Activated CD4-positive, alpha-beta T cell treated with anti-CD3 and anti-CD28 coated beads, Interleukin-10, Interleukin-2, amounts not matched to agents 100 ng/mL and 50 ng/mL, durations not matched to agents 16 hours and 8 hours (primary cell): ENCODE measurements around the gene TTF1.
A peak's percentile ranks its signal among the peaks of the same experiment; 100 is the strongest.

Experiments
- DNase-seq: peaks from one replicate; pipeline ENCODE4 v3.0.0-alpha.2; 2020

TTF1 gene, protein sequence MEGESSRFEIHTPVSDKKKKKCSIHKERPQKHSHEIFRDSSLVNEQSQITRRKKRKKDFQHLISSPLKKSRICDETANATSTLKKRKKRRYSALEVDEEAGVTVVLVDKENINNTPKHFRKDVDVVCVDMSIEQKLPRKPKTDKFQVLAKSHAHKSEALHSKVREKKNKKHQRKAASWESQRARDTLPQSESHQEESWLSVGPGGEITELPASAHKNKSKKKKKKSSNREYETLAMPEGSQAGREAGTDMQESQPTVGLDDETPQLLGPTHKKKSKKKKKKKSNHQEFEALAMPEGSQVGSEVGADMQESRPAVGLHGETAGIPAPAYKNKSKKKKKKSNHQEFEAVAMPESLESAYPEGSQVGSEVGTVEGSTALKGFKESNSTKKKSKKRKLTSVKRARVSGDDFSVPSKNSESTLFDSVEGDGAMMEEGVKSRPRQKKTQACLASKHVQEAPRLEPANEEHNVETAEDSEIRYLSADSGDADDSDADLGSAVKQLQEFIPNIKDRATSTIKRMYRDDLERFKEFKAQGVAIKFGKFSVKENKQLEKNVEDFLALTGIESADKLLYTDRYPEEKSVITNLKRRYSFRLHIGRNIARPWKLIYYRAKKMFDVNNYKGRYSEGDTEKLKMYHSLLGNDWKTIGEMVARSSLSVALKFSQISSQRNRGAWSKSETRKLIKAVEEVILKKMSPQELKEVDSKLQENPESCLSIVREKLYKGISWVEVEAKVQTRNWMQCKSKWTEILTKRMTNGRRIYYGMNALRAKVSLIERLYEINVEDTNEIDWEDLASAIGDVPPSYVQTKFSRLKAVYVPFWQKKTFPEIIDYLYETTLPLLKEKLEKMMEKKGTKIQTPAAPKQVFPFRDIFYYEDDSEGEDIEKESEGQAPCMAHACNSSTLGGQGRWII

DNA sequence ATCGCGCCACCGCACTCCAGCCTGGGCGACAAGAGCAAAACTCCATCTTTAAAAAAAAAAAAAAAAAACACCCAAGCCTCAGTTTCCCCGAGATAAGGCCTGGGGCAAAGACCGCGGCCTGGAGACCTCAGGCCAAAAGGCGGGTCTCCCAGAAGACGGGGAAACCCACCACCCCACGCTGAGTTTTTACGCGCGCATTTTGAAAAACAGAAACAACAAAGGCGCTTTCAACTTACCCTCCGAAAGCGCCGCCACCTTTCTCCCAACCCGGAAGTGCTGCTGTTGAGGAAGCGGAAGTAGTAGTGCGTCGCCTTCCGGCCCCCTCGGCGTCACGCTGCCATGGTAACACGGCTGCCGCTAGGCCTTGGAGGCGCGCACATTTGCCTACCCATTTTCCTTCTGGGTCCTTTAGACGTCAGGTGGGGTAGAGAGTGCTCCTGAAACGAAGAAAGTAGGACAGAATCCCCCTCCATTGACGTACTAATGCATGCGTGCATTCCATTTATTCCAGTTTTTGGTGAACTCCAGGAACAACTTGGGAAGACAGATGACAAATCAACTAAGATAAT lies at the start of gene TTF1:
Gene TTF1, minus strand, starts transcription at position 287 of the 569 bp plus-strand sequence. CDS start 4,019 bp downstream, outside the sequence.
- DNase-seq = peak; percentile 96

DNA sequence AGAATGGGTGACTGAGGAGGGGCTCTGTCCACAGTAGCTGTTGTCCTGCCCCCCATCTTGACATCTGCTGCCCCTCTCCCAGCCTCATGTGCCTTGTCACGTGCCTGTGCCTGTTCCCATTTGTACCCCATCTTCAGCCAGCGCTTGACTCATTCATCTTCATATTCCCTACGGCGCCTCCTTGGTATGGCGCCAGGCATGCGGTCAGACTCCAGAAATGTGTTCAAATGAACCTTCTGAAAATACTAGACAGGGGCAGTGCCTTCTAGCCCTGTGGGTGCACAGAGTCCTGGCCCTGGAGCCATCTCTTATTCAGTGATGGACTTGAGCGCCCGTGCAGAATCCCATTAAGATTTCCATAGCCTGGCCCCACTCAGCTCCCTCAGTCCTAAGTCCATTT lies 49.6 kb upstream of the TTF1 start:
- DNase-seq = no peak

DNA sequence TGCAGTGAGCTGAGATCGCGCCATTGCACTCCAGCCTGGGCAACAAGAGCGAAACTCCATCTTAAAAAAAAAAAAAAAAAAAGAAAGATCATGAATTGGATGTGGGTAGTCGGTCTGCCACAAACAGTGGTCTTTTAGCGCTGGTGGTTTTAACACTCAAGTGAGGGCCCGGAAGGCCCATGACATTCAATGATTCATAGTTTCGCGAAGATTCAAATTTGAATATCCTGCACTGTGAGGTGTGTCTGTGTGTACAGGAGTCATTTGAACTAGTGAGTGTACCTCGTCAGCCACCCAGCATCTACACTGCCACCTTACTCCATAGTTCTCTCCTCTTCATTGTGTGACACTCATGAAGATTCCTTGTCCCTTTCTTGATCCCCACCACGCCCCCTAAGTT lies 44.6 kb upstream of the TTF1 start:
- peak; percentile 68 for DNase-seq

DNA sequence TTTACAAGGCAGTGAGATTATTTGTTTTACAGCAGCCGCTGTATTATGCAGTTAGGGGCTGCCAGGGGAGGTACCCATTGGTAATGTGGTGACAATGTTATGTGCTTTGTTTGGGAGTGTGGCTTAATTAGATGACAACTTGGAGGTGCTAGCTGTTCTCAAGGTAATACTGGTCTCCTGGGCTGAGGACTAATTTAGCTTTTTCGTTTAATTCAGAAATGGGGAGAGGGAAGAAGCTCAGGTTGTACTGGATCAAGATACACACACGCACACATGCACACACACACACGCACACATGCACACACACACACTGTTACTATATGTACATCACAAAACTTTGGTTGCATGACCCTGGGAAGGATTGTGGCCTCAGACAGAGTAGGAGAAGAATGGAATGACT lies 41.3 kb upstream of the TTF1 start:
- DNase-seq = no peak

DNA sequence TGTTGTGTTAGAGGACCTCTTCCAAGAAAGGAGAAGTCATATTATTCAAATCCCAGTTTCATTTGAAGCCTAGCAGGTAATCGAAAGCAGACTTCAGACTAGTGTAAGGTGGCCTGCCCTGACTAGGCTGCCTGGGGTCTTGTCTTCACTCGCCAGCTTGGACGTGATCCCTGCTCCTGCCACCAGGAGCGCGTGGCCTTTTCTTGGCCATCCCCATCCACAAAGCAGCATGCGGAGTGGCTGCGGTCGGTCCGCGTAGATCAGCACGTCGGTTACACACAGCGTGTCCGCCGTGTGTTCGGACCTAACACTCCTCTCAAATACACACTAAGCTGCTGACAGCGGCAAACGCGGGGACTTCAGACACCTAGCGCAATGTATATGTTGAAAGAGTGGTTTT lies 40.7 kb upstream of the TTF1 start:
- DNase-seq = no peak

DNA sequence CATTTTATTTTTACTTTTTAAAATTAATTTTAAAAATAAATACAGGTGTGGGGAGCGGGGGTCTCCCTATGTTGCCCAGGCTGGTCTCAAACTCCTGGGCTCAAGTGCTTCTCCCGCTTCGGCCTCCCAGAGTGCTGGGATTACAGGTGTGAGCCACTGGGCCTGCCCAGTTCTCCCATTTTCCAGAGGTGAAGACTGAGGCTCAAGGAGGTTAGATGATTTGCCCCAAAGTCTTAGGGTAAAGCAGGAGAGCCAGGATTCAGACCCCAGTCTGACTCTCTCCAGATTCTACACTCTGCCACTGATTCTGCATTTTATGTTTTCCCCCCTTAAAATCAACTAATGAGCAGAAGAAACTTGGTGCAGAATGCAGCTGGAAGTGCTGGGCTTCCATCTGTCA lies 40.2 kb upstream of the TTF1 start:
- no peak for DNase-seq

DNA sequence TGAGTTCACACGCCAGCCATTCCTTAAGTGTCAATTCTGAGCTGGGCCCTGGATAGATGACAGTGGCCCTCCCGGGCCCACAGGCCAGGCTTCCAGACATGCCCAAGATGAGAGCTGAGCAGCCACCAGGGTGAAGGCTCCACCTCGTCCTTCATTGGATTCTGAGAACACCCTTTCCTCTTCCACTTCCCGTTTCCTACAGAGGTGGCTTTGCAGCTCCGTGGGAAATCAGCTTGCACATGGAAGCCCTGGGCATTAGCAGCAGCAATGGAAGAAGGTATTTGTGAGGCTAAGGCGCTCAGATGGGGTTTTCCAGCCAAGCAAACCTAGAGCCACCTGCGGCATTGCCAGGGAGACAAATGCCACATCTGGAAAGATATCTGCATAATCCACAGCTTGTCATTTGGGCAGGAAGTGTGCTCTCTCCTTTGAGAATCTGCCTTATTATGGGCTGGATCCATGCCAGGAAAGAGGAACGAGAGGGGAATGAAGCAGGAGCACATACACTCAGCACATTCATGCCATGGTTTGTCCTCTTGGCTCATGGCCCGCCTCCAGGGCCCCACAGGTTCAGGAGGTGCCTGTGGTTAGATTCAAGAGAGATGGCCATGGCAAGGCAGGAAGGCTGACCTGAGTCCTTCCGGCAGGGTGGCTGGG lies 37.4 kb upstream of the TTF1 start:
- no peak for DNase-seq

DNA sequence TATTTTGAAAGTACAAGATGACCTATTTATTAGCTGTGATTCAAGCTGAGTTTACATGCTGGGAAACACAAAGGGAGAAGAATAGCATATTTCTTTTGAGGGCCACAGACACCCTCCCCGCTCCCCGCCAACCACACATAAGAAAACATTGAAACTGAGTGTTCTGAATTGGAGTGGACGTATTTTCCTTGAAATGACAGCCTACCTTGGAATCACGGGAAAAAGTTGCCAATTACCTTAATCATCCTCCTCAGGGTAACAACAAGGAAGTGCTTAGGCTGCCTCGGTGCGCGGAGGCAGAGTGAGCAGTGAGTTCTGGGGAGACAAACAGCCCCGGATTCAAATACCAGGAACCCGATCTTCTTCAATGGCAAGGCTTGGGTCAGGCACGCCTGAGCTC lies 34.8 kb upstream of the TTF1 start:
- no peak for DNase-seq

DNA sequence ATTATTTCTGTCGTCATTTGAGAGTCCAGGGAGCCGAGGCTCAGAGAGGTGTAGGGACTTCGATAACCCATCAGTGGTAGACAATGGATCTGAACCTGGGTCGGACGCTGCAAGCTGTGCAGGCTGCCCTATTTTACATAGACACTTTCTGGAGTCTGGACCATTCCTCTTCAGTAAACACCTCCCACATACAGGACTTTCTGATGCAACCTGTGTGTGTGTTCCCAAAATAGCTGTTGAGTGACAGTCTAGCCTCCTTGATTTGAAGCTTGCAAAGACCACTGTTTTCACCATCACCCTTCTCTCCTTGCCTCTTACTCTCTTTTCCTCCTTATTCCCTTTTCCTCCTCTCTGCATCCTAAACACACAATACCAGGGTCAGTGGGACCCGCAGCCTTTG lies 34.1 kb upstream of the TTF1 start:
- DNase-seq = no peak

DNA sequence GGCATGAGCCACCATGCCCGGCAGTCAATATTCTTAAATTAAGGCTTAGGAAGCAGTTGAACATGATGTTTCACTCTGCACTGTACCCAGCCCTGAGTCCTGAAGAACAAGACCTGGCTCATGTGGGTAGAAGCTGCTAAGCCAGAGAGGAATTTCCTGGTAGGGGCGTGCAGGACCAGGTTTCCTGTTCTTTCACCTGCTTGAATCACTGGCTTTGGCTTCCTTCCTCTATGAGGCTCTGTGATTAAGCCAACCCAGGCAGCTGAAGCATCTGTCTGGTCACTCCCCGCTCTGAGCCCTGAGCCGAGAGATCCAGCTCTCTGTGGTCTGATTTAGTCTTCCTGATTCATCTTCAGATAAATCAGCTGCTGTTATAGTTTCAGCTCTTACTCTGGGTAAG lies 32.5 kb upstream of the TTF1 start:
- DNase-seq = no peak

DNA sequence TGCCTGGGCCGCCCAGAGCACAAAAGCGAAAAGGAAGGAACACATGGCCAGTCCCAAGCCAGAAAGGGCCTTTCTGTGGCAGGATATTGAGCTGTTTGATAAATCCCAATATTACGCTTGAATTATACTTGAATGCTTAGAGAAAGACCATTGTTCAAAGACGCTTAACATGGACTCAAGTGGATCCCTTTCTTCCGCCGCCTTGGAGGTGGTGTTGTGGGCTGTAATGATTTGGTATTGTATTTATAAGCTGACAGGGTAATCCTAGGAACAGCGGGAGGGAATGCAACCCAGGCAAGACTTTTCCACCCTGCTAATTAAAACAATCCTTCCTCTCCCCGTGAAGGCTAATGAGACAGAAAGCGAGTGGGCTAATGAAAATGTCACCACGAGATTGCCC lies 28.2 kb upstream of the TTF1 start:
- no peak for DNase-seq

DNA sequence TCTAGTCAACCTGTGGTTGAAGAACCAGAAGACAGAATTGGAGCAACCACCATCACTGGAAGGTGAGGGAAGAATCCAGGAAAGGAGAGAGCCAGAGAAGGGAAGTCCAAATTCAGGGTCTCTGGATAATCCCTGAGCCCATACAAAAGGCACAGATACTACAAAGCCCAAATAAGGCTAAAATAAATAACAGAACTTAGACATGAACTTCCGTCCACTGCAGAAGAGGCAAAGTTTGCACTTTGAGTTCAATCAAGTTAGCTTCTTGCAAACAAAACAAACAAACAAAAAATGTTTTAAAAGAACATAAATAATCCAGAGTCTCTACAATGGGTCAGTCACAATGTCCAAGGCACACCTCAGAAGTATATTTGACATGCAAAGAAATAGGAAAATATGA lies 24.4 kb upstream of the TTF1 start:
- no peak for DNase-seq

DNA sequence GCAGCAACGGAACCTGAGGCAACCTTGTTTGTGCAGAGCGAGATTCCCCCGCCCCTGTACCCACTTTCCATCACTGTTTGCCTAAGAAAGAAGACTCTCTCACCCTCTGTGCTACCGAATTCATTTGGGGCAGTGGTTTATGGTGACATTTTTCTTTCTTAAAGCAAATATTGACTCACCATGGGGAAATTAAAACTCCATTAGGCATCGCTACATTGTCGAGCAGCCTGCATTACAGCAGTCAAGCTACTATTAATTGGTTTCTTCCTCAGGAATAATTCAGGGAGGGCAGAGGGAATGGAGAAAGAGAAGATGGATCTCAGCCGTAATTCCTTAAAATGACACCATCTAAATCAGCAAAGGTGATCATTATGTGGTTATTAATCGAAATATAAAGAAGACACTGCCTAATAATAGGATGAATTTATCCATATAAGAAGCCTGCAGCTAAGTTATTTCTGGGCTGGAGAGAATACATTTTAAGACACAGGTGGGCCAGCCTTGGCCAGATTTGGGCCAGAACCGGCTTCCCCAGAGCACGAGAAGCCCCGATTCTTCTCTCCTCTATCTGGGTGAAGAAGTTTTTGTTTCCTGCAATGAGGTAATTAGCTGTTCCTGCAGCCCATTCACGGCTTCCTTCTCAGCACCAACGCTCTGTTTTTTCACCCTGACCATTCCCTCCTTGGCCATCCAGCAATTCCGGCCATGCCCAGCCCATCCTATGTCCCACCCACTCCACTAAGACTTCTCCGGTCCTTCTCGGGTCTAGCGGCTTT lies 20.2 kb upstream of the TTF1 start:
- DNase-seq = no peak

DNA sequence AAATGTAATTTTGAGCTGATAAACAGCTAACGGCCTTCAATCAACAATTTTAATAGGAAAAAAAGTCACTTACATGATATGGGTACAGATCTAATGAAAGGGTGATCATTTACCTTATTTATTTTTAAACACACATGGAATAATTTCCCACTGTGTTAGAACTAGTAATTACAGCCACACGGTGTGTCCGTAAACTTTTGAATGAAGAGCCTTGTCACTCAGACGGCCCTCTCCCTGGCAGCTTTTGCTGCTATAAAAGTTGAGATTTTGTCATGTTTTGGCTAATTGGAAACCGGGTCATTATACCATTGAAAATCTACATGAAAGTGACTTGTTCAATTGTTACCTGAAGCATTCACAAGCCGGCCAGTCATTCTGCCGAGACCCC lies 19.0 kb upstream of the TTF1 start:
- DNase-seq = no peak

DNA sequence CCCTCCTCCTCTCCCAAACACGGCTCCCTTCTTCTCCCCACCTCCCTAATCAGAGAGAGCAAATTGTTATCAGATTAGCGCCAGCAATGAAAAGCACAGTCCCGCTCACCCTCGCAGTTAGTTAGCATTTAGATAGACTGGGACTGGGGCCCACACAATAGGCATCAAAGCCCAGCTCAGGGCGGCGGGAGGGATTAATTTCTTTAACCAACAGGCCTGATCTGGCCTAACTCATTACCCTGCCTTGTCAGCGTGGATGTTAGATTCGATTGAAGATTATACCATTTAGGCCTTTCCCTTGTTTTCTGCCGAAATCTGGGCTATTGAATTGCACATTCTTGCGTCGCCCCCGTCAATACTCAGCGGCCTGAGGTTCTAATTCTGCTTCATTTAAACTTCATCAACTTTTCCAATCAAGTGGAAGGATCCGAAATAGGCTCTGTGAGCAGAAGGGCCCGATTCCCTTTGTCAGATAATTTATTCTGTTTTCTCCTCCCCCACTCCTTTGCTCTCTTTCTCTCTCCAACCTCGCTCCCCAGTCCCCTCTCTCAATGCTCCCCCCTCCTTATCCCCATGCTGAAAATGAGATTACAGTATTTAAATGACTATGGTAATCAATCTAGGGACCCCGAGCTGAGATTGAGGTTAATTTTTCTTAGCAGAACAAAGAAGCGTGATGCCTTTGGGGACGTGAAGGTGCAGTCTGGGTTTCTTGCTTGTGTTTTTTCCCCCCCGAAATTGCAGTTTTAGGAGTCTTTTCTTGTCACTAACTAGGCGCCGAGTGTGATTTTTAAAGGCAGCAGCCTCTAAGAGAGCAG lies 18.4 kb upstream of the TTF1 start:
- no peak for DNase-seq

DNA sequence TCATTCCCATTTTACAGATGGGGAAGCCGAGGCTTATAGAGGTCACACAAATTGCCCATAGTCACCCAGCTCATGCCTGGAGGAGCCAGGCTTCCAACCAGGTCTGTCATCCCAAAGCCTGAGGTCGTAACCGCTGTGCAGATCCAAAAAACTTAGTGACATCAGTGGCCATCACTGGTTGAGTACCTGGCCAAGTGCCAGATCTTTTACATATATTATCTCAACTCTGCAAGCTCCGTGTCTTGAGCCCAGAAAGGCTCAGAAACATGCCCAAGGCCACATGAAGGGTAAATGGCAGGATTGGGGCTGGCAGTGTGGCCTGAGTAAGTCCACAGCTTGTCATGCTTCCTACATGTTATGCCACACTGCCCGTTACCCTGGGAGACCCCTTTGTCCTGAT lies 16.9 kb upstream of the TTF1 start:
- no peak for DNase-seq

DNA sequence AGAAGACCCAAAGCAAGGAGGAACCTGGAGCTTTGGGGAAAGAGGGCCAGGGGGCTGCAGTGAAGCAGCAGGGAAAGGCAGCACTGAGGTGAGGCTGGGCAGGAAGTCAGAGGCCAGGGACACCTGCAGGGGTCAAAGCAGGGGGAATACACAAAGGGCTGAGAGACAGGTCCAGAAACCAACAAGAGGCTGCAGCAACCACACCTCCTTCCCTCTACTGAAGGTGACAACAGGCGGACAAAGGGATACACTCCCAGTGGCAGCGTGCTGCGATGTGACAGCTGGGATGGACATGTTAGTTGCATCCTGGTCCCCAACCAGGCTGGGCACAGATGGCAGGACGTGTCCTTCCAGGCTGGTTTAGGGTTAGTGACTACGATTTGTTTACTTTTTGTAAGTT lies 15.9 kb upstream of the TTF1 start:
- no peak for DNase-seq

DNA sequence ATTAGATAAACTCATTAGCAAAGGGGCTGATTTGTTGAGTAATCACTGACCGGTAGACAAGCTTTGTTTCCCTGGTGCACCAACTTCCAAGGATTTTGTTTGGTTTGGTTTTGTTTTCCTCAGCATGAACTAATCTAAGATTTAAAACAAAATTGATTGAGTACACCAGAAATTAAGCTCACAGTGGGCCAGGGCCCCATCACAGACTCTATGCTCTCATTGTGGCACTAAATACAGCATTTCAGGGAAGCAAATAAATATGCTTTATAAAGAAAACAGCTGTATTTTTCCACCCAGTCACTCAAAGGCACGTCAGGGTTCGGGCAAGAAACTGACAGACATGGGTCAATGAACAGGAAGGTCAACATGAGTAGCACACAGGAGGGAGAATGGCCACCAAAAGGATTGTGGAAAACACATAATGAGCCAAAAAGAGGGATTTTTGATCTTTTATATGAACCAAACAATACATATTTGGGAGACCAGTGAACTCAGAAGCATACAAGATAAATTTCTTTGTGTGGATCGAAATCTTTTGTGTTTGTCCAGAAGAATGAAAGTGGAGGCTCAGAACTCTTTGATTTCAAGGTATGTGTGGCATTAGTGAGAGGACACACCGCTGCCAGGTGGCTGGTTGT lies 12.2 kb upstream of the TTF1 start:
- no peak for DNase-seq

DNA sequence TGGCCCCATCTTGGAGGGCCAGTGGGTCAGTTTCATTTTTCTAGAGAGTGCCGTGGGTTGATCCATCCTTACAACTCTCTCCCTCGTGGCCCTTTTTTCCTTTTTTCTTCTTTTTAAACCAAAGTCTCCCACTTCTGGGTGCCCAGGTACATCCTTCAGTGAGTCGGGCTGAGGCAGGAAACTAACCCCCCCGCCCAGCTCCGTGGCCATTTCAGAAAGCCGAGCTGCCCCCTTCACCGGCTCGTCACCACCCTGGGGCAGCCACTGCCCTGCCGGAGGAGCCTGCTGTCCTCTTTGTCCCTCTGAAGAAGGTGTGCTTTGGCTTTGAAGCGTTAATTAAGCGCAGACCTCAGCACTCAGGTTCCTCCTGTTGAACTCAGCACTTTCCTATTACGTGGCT lies 8.5 kb upstream of the TTF1 start:
- no peak for DNase-seq

DNA sequence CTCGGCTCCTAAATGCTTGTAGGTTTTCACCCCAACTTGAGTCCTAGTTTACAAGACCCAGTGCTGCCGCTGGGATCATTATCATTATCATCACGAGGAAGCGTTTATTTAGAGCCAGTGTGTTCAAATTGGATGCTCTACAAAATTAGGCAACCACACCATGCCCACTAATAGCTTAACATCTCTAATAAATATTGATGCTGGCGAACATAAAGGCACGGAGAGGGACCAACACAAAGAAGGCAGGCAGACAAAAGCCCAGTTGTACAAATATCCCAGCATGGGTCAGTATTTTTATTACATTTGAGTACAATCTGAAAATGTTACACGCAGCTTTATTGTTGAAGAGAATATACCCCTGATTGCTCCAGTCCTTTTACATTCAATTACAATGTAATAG lies 8.1 kb upstream of the TTF1 start:
- DNase-seq = no peak

DNA sequence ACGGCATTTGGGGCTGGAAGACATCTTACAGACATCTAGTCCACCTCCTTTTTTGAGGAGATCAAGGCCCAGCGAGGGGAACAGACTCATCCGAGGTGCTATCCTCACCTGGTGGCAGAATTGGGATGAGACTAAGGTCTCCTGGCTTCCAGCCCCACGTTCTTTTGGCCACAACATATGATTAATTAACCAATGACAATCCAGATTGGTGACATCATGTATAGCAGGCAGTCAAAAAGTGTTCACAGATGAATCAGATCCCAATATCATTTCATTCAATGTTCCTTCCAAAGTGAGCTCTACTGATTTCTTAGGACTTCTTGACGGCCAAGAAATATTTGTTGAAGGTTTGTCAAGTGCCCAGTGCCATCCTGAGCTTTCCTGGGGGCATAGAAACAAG lies 7.3 kb upstream of the TTF1 start:
- no peak for DNase-seq
